Fibroblast of lung (primary cell): ENCODE results near the gene LIG4.

ENCODE experiments used
- EZH2 ChIP-seq: IDR thresholded peaks from 2 replicates; pipeline ENCODE4 v1.5.1; 2012; ENCODE audit warnings: low read length, control low read depth, mild to moderate bottlenecking; ENCODE audit errors: missing control alignments
- TF ChIP-seq, protein P1 (sequence below), 2 donors: IDR thresholded peaks in 1 of 2; conservative IDR thresholded peaks in 1 of 2; 1 replicate in 1 of 2; 2 replicates in 1 of 2; pipeline ENCODE4 v1.5.1; 2011 to 2012; ENCODE audit warnings: low read length in 2 of 2, control low read depth in 1 of 2, inconsistent platforms in 1 of 2, low read depth in 1 of 2, mild to moderate bottlenecking in 1 of 2

DNA sequence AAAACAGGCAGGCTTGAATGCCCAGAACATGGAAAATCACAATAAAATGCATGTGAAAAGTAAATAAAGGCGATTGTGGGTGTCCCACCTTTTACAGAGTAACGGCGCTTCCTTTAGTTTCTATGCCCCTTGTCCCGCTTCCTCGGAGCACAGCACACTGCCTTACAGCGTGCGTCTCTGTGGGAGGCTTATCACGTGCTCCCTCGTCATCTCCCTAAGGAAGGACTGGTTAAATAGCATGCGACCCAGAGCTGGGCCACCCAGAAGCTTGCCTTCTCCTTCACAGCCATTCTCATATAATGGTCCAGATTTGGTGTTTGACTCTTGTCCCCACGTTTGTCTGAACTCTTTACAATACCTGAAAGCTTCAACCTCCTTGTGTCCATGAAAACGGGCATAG, 56.6 kb downstream of the LIG4 start:
- TF ChIP-seq, protein P1, sequence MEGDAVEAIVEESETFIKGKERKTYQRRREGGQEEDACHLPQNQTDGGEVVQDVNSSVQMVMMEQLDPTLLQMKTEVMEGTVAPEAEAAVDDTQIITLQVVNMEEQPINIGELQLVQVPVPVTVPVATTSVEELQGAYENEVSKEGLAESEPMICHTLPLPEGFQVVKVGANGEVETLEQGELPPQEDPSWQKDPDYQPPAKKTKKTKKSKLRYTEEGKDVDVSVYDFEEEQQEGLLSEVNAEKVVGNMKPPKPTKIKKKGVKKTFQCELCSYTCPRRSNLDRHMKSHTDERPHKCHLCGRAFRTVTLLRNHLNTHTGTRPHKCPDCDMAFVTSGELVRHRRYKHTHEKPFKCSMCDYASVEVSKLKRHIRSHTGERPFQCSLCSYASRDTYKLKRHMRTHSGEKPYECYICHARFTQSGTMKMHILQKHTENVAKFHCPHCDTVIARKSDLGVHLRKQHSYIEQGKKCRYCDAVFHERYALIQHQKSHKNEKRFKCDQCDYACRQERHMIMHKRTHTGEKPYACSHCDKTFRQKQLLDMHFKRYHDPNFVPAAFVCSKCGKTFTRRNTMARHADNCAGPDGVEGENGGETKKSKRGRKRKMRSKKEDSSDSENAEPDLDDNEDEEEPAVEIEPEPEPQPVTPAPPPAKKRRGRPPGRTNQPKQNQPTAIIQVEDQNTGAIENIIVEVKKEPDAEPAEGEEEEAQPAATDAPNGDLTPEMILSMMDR (conservative IDR thresholded peaks at IDR 0.05 in 1 of 2, IDR thresholded peaks at IDR 0.05 in 1 of 2; ENCODE audit: low read depth in 1 of 2, low read length in 2 of 2), result no peak
- no peak for TF ChIP-seq EZH2
